ENCODE data around the gene TRAF3IP1.

Gene TRAF3IP1

DNA sequence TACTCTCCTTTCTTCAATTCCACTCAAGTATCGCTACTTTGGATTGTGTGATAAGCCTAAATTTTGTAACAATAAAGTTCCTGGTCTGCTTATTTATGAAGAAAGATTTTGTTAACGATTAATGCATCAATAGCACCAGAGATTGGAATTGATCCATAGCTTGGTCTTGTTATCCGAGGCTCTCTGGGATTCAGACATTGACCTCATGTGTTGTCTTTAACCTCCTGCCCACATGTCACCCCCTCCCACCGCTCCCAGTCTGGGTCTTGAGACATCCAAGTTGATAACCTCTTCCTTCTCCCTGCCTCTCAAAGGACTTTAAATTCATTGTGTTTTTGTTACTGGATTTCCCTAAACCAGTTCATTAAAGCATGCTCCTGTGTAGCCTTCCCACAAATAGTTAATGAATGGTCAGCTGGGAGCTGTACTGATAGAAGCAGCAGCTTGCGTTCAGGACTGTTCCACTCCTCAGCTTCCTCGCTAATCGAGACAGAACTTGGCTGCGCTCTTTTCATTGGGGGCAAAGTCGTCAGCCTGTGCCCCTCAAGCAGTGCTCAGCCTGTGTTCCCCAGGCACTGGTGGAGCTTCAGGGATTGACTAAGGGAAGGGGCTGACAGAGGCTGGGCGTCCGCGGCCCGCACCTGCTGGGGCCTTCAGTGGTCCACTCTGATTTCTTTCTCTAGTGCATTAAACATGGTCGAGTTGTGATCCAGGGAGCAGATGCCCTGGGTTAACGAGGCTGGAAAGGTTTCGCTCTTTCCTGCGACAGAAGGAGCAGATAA lies 125.3 kb downstream of the TRAF3IP1 start:
- ChIA-PET POLR2A (no interaction called here), CTCF (interaction anchor here (0.6 to 4.2 kb wide), 3 partner anchors 15 to 78 kb away, joined by 3 to 17 read pairs (median 4); no protein-coding TSS in a partner anchor)
- no peak overlapping the region for H3K4me3 ChIP-seq (ENCODE audit: low read depth, low read length)
- TF ChIP-seq, protein P1, sequence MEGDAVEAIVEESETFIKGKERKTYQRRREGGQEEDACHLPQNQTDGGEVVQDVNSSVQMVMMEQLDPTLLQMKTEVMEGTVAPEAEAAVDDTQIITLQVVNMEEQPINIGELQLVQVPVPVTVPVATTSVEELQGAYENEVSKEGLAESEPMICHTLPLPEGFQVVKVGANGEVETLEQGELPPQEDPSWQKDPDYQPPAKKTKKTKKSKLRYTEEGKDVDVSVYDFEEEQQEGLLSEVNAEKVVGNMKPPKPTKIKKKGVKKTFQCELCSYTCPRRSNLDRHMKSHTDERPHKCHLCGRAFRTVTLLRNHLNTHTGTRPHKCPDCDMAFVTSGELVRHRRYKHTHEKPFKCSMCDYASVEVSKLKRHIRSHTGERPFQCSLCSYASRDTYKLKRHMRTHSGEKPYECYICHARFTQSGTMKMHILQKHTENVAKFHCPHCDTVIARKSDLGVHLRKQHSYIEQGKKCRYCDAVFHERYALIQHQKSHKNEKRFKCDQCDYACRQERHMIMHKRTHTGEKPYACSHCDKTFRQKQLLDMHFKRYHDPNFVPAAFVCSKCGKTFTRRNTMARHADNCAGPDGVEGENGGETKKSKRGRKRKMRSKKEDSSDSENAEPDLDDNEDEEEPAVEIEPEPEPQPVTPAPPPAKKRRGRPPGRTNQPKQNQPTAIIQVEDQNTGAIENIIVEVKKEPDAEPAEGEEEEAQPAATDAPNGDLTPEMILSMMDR (IDR thresholded peaks at IDR 0.05; ENCODE audit: insufficient read depth, low read length, missing control alignments), result no peak
- no peak for DNase-seq (ENCODE audit: low read depth, low spot score)

DNA sequence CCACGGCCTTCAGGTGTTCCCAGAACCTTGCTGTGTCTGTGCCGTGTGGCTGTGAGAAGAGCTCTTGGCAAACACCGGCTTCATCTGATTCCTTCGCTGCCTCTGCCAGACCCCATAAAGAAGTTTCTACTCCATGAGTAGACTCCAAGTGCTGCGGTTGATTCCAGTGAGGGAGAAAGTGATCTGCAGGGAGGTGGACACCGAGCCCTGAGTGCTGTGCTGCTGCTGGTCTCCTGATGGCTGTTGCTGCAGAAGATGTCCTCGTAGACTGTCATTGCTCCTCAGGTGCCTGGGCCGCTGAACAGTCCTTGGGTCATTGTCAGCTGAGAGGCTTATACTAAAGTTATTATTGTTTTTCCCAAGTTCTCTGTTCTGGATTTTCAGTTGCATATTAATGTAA lies 126.1 kb downstream of the TRAF3IP1 start:
- CTCF ChIA-PET, result interaction anchor here (0.6 to 4.2 kb wide), 3 partner anchors 14 to 79 kb away, joined by 3 to 17 read pairs (median 4); no protein-coding TSS in a partner anchor
- no peak overlapping the region for H3K4me3 ChIP-seq (ENCODE audit: low read depth, low read length)
- DNase-seq (ENCODE audit: low read depth, low spot score), result no peak
- TF ChIP-seq, protein P1 (IDR thresholded peaks at IDR 0.05; ENCODE audit: insufficient read depth, low read length, missing control alignments), result no peak
- POLR2A ChIA-PET, result no interaction called here

DNA sequence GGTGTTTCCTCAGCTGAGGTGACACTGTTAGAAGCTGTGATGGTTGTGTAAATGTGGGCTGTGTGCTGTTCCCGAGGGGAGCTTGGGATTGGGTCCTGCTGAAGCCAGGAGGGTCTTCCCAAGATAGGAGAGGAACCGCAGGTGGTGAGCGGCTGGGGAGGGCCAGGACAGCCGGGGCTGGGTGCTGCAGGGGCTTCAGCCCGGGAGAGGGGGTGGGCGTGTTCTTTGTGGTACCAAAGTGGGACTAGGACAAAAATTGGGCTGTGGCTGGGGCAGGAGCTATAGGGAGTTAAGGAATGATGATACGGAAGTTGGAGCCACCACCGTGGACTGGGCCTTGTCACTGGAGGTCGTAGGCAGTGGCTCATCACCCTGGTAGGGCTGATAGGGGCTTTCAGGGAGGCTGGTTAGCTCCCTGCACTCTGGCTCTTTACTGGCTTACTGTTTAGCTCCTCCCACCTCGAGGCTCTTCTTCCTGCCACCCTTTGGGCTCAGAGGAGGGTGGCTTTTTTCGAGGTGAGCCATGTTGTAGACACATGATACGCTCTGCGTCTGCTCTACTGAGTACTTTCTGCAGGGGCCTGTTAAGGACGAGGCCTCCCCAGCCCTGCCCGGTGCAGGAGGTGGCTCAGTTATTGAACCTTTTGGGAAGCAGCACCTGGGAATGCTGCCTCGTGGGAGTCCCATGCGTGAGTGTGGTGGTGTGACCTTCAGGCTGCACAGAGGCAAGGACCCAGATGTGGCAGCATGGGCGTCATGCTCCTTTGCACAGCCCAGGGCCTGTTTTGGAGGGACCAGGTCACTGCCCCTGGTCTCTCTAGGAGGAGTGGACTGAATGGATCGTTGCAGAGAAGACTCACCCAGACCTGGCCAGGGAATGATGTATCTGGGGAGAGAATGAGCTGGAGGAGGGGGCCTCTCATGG lies 128.0 kb downstream of the TRAF3IP1 start:
- H3K4me3 ChIP-seq (ENCODE audit: low read depth, low read length), result no peak overlapping the region
- TF ChIP-seq, protein P1 (IDR thresholded peaks at IDR 0.05; ENCODE audit: insufficient read depth, low read length, missing control alignments), result no peak
- ChIA-PET POLR2A (no interaction called here), CTCF (interaction anchor here (0.7 to 4.2 kb wide), 6 partner anchors 9 to 81 kb away, joined by 3 to 17 read pairs (median 6); no protein-coding TSS in a partner anchor)
- no peak for DNase-seq (ENCODE audit: low read depth, low spot score)

DNA sequence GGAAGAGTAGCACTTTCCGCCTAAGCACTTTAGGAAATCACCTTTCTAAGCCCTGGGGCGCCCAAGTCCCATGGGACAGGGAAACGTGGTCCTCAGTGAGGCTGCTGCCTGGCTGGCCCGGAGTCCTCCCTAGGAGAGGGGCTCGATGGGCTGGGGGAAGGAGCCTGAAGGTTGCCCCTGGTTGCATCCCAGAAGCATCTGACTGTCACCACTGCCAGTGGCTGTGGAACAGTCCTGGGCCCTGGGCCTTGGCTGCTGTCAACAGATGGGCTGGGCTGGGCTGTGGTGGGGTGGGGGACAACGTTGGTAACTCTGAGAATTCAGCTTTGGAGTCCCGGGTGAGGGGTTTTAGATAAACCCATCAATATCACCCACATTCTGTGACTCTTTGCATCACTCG lies 128.9 kb downstream of the TRAF3IP1 start:
- H3K4me3 ChIP-seq (ENCODE audit: low read depth, low read length), result no peak overlapping the region
- CTCF ChIA-PET, result interaction anchor here (0.6 to 4.2 kb wide), 5 partner anchors 9 to 82 kb away, joined by 3 to 17 read pairs (median 7); no protein-coding TSS in a partner anchor
- TF ChIP-seq, protein P1 (IDR thresholded peaks at IDR 0.05; ENCODE audit: insufficient read depth, low read length, missing control alignments), result no peak
- POLR2A ChIA-PET, result no interaction called here
- no peak for DNase-seq (ENCODE audit: low read depth, low spot score)

DNA sequence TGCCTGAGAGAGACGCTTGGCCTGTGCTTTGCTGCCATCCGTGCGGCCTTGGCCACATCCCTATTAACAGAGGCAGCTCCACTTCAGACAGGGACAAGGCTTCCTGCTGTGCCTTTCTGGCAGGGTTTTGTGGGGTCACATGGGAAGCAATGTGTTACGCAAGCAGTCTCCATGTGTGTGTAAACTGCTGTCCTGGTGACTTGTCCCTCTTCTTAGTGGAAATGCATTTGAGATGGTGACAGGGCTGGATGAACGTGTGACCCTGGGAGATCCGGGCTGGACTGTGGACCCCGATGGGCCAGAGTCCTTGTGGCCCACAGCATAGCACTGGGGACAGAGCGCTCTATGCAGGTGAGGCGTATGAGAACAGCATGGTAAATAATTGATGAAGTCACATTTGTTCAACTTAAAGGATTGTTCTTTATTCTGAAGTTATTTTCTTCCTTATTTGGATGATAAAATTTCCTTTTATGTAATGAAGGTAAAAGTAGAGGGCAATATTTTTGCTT lies 129.6 kb downstream of the TRAF3IP1 start:
- TF ChIP-seq, protein P1 (IDR thresholded peaks at IDR 0.05; ENCODE audit: insufficient read depth, low read length, missing control alignments), result no peak
- CTCF ChIA-PET, result interaction anchor here (0.6 to 4.2 kb wide), 3 partner anchors 8 to 11 kb away, joined by 3 to 17 read pairs (median 10); no protein-coding TSS in a partner anchor
- POLR2A ChIA-PET, result no interaction called here
- no peak for DNase-seq (ENCODE audit: low read depth, low spot score)
- no peak overlapping the region for H3K4me3 ChIP-seq (ENCODE audit: low read depth, low read length)
